IMR-90 (cell line): ENCODE measurements around the gene KCNT1.

Experiments
- CEBPB ChIP-seq: IDR thresholded peaks from 2 replicates; pipeline ENCODE4 v1.6.1; 2012; ENCODE audit warnings: low read depth, low read length, improper control_type of control experiment
- CHD1 ChIP-seq: IDR thresholded peaks from 2 replicates; pipeline ENCODE4 v1.6.1; 2012; ENCODE audit warnings: low read depth, low read length, improper control_type of control experiment
- ELK1 ChIP-seq: fragments of 150-350 bp; IDR thresholded peaks from 2 replicates; pipeline ENCODE4 v1.6.1; 2016; ENCODE audit warnings: low read depth, mild to moderate bottlenecking, low read length, moderate library complexity, borderline replicate concordance
- FOS ChIP-seq: fragments of 150-350 bp; IDR thresholded peaks from 2 replicates; pipeline ENCODE4 v1.6.1; 2016; ENCODE audit warnings: low read depth, low read length
- MAFK ChIP-seq: IDR thresholded peaks from 2 replicates; pipeline ENCODE4 v1.6.1; 2012; ENCODE audit warnings: low read depth, low read length, improper control_type of control experiment
- MAZ ChIP-seq: IDR thresholded peaks from 2 replicates; pipeline ENCODE4 v1.6.1; 2012; ENCODE audit warnings: low read depth, mild to moderate bottlenecking, low read length, improper control_type of control experiment, moderate library complexity, borderline replicate concordance
- MXI1 ChIP-seq: IDR thresholded peaks from 2 replicates; pipeline ENCODE4 v1.6.1; 2012; ENCODE audit warnings: low read depth, mild to moderate bottlenecking, low read length, moderate library complexity, borderline replicate concordance
- POLR2A ChIP-seq: IDR thresholded peaks from 2 replicates; pipeline ENCODE4 v1.6.1; 2012; ENCODE audit warnings: mild to moderate bottlenecking, low read depth, low read length
- RAD21 ChIP-seq: IDR thresholded peaks from 2 replicates; pipeline ENCODE4 v1.6.1; 2012; ENCODE audit warnings: low read length, improper control_type of control experiment
- RCOR1 ChIP-seq: IDR thresholded peaks from 2 replicates; pipeline ENCODE4 v1.6.1; 2012; ENCODE audit warnings: mild to moderate bottlenecking, low read length, improper control_type of control experiment; ENCODE audit not compliant: insufficient replicate concordance
- RFX5 ChIP-seq: IDR thresholded peaks from 2 replicates; pipeline ENCODE4 v1.8.0; 2012; ENCODE audit warnings: low read depth, mild to moderate bottlenecking, low read length, moderate library complexity
- SMC3 ChIP-seq: fragments of 150-350 bp; IDR thresholded peaks from 2 replicates; pipeline ENCODE4 v1.6.1; 2016; ENCODE audit warnings: low read depth, mild to moderate bottlenecking, antibody characterized with exemption, low read length, moderate library complexity
- USF2 ChIP-seq: fragments of 150-350 bp; IDR thresholded peaks from 2 replicates; pipeline ENCODE4 v1.6.1; 2017; ENCODE audit warnings: mild to moderate bottlenecking, antibody characterized with exemption, low read length, low read depth
- TF ChIP-seq, protein P1 (sequence below): conservative IDR thresholded peaks from 2 replicates; pipeline ENCODE4 v1.5.1; 2012; ENCODE audit warnings: mild to moderate bottlenecking, low read depth, low read length, improper control_type of control experiment

DNA sequence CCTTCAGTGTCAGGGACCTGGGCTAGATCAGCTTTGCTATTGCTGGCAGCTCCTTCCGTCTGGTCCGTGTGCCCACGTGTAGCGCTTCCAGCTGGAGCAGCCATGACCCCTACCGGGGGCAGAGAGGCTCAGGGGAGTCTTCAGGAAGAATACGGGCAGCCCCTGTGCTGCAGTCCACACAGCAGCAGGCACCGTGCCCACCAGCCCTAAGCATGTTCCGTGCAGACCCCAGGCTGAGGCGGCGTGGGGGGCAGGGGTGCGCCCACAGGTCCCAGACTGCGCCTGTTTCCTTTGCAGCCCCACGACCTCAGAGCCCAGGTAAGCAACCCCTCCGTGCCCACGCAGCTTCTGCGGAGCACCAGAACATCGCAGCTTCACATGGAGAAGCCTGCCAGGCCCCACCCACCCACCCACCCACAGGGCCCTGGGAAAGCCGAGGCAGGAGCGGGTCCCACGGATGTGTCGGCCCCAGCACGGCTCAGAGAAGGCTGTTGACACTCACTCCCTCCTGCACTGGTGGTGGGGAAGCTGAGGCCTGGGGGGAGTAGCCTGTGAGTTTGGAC lies 83.1 kb downstream of the KCNT1 start:
- no peak for TF ChIP-seq RFX5
- no peak for TF ChIP-seq CEBPB
- TF ChIP-seq, protein P1, sequence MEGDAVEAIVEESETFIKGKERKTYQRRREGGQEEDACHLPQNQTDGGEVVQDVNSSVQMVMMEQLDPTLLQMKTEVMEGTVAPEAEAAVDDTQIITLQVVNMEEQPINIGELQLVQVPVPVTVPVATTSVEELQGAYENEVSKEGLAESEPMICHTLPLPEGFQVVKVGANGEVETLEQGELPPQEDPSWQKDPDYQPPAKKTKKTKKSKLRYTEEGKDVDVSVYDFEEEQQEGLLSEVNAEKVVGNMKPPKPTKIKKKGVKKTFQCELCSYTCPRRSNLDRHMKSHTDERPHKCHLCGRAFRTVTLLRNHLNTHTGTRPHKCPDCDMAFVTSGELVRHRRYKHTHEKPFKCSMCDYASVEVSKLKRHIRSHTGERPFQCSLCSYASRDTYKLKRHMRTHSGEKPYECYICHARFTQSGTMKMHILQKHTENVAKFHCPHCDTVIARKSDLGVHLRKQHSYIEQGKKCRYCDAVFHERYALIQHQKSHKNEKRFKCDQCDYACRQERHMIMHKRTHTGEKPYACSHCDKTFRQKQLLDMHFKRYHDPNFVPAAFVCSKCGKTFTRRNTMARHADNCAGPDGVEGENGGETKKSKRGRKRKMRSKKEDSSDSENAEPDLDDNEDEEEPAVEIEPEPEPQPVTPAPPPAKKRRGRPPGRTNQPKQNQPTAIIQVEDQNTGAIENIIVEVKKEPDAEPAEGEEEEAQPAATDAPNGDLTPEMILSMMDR, result no peak
- TF ChIP-seq POLR2A, result no peak
- no peak for TF ChIP-seq CHD1
- TF ChIP-seq RAD21, result no peak
- no peak for TF ChIP-seq MXI1
- TF ChIP-seq FOS, result no peak
- no peak for TF ChIP-seq MAZ
- no peak for TF ChIP-seq MAFK
- no peak for TF ChIP-seq ELK1
- TF ChIP-seq RCOR1, result no peak
- no peak for TF ChIP-seq SMC3
- TF ChIP-seq USF2, result no peak
